Natural killer cell (primary cell): ENCODE data around the gene KCNK13. TPM values are rescaled to one million over a fixed set of nuclear protein-coding genes. Genes with fewer than 3 reads are reported as not detected.

Experiments used
- ATAC-seq, 3 donors: fragments of 150-1000 bp in 2 of 3; fragments of 200-7000 bp in 1 of 3; cut with Tn5 transposase; 1 replicate in 1 of 3; 2 replicates in 2 of 3; pipeline ENCODE4 v1.10.0; 2021; ENCODE audit warnings: mild to moderate bottlenecking in 2 of 3, moderate library complexity in 2 of 3
- DNase-seq, 2 donors: peaks; one replicate each; pipeline versions ENCODE4 v3.0.0 to v3.0.0-alpha.2; 2013 to 2021; ENCODE audit warnings: mixed read lengths in 1 of 2
- H3K27ac ChIP-seq: one replicate; pipeline ENCODE4 v1.5.1; 2013; ENCODE audit warnings: mild to moderate bottlenecking, low read length
- H3K27me3 ChIP-seq: one replicate; pipeline ENCODE4 v1.6.1; 2013; ENCODE audit warnings: low read length; ENCODE audit not compliant: control insufficient read depth, insufficient read depth
- H3K36me3 ChIP-seq: one replicate; pipeline ENCODE4 v1.6.1; 2013; ENCODE audit warnings: low read length; ENCODE audit not compliant: control insufficient read depth, insufficient read depth
- H3K4me1 ChIP-seq: one replicate; pipeline ENCODE4 v1.6.1; 2013; ENCODE audit warnings: low read length; ENCODE audit not compliant: control insufficient read depth, insufficient read depth
- H3K4me3 ChIP-seq: one replicate; pipeline ENCODE4 v1.5.1; 2013; ENCODE audit warnings: low read length
- H3K9me3 ChIP-seq: one replicate; pipeline ENCODE4 v1.6.1; 2013; ENCODE audit warnings: low read length; ENCODE audit not compliant: control insufficient read depth, insufficient read depth
- H3K27ac Mint-ChIP-seq, 2 donors: one replicate each; pipeline ENCODE4 v1.8.0; 2022; ENCODE audit warnings: mild to moderate bottlenecking in 2 of 2, mixed read lengths in 2 of 2, moderate library complexity in 1 of 2
- H3K27me3 Mint-ChIP-seq, 2 donors: one replicate each; pipeline ENCODE4 v1.8.0; 2022; ENCODE audit warnings: low read depth in 2 of 2, mixed read lengths in 2 of 2
- H3K36me3 Mint-ChIP-seq: one replicate; pipeline ENCODE4 v1.8.0; 2022; ENCODE audit warnings: mixed read lengths
- H3K4me1 Mint-ChIP-seq, 2 donors: one replicate each; pipeline ENCODE4 v1.8.0; 2022; ENCODE audit warnings: mixed read lengths in 2 of 2
- H3K4me3 Mint-ChIP-seq: one replicate; pipeline ENCODE4 v1.8.0; 2022; ENCODE audit warnings: mild to moderate bottlenecking, moderate library complexity, mixed read lengths
- H3K9me3 Mint-ChIP-seq, 2 donors: one replicate each; pipeline ENCODE4 v1.8.0; 2022; ENCODE audit warnings: mixed read lengths in 2 of 2
- WGBS: methylation state at CpG from one replicate; pipeline ENCODE4 v1.1.7; 2013; ENCODE audit warnings: missing lambda C conversion rate; ENCODE audit not compliant: insufficient coverage; 5-methylcytosine and 5-hydroxymethylcytosine counted together
- intact Hi-C: fragments of 100-400 bp; cut with micrococcal nuclease; formaldehyde crosslinking; loops from one replicate; pipeline ENCODE4 v1.14.2; 2022
- total RNA-seq, 4 donors: library from RNA; stranded (reverse); fragments of 120-200 nt in 1 of 4; gene quantifications; one replicate each; pipeline versions ENCODE4 v1.2.3 to v1.2.4, GENCODE V29; 2013 to 2022
- TF ChIP-seq, protein P1 (sequence below): fragments of 200-600 bp; IDR thresholded peaks from one replicate; pipeline ENCODE4 v1.8.0; 2022; ENCODE audit warnings: antibody characterized with exemption

The KCNK13 gene
- total RNA-seq, 3 donors from 2014 or later (not counting 1 experiment from before 2014, with no cell fraction given): not detected

DNA sequence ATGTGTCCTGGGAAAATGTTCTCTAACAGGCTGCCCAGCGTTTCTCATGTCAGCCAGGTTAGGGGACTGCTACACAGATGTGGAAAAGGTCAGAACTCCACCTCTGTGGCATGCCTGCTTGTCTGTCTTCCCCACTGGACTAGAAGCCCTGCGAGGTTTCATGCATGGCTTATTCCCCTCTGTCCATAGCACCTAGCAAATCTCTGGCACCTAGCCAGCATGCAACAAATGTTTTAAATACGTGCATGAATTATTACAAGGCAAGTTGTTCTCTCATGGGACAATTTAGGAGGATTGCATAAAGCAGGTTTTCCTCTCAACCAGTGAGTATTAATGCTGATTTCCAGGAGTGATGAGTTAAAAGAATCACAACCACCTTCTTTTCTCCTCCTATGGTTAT, 21.4 kb upstream of the KCNK13 start:
- Histone ChIP-seq H3K9me3 (no peaks in the 10 kb centered on the region), H3K27ac (no peak overlapping the region), H3K4me3 (no peak overlapping the region), H3K27me3 (no peaks in the 10 kb centered on the region), H3K4me1 (no peaks in the 10 kb centered on the region), H3K36me3 (peaks cover 20% of the 10 kb centered on the region)
- intact Hi-C loops: no loop called here
- H3K27ac Mint-ChIP-seq: no peak overlapping the region
- no peaks in the 10 kb centered on the region for H3K27me3 Mint-ChIP-seq
- H3K9me3 Mint-ChIP-seq: no peaks in the 10 kb centered on the region
- 95% methylated on average over 2 of the region's 3 CpGs for WGBS
- no peak overlapping the region for H3K4me3 Mint-ChIP-seq
- H3K4me1 Mint-ChIP-seq: no peaks in the 10 kb centered on the region
- TF ChIP-seq, protein P1, sequence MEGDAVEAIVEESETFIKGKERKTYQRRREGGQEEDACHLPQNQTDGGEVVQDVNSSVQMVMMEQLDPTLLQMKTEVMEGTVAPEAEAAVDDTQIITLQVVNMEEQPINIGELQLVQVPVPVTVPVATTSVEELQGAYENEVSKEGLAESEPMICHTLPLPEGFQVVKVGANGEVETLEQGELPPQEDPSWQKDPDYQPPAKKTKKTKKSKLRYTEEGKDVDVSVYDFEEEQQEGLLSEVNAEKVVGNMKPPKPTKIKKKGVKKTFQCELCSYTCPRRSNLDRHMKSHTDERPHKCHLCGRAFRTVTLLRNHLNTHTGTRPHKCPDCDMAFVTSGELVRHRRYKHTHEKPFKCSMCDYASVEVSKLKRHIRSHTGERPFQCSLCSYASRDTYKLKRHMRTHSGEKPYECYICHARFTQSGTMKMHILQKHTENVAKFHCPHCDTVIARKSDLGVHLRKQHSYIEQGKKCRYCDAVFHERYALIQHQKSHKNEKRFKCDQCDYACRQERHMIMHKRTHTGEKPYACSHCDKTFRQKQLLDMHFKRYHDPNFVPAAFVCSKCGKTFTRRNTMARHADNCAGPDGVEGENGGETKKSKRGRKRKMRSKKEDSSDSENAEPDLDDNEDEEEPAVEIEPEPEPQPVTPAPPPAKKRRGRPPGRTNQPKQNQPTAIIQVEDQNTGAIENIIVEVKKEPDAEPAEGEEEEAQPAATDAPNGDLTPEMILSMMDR: no peak
- peaks cover 8% of the 10 kb centered on the region for H3K36me3 Mint-ChIP-seq
- ATAC-seq: no peak
- DNase-seq: no peak

DNA sequence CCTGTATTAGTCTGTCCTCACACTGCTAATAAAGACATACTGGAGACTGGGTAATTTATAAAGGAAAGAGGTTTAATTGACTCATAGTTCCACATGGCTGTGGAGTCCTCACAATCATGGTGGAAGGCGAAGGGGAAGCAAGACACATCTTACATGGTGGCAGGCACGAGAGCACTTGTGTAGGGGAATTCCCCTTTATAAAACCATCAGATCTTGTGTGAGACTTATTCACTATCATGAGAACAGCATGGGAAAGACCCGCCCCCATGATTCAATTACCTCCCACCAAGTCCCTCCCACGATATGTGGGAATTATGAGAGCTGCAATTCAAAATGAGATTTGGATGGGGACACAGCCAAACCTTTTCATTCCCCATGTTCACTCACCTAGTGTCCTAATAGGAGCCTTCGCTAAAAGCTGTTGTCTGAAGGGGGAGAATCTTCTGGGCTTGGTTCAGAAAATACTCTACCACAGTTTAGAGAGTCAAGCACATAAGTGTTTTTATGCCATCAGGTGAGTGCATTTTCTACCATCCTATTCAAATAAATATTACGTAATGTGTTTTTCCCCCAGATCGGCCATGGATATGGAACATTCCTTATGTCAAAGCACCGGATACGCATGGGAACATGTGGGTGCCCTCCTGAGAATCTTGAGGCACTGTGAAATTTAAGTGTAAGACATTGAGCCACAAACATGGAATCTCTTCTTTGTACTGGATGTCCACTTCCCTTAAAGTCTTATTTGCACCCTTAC, 19.1 kb upstream of the KCNK13 start:
- H3K4me1 Mint-ChIP-seq: no peaks in the 10 kb centered on the region
- Histone ChIP-seq H3K4me3 (no peak overlapping the region), H3K4me1 (no peaks in the 10 kb centered on the region), H3K27ac (no peak overlapping the region), H3K9me3 (no peaks in the 10 kb centered on the region), H3K27me3 (no peaks in the 10 kb centered on the region), H3K36me3 (peaks cover 6% of the 10 kb centered on the region)
- 90% methylated on average over 6 of the region's 9 CpGs for WGBS
- H3K9me3 Mint-ChIP-seq: no peaks in the 10 kb centered on the region
- H3K27ac Mint-ChIP-seq: no peak overlapping the region
- H3K27me3 Mint-ChIP-seq: no peaks in the 10 kb centered on the region
- TF ChIP-seq, protein P1: no peak
- DNase-seq (no peak), ATAC-seq (no peak)
- H3K36me3 Mint-ChIP-seq: peaks cover 8% of the 10 kb centered on the region
- intact Hi-C loops: no loop called here
- no peak overlapping the region for H3K4me3 Mint-ChIP-seq

DNA sequence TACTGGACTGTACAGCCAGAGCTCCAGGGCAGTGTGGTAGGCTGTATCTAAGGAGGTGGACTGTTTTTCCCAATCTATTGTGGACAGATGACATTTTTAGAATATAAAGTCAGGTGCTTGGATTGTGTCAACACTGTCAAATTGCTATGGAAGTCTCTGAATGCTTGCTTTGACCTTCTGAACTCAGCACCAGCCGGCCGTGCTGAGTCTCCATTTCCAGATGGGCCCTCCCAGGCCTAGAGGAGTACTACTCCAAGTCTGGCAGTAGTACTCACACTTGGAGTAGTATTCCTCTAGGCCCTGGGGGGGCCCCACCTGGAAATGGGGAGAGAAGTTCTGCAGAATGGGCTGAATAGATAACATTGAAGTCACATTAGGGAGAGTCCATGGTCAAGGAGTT, 16.2 kb upstream of the KCNK13 start:
- no peak for ATAC-seq
- no peaks in the 10 kb centered on the region for H3K27me3 Mint-ChIP-seq
- H3K4me3 Mint-ChIP-seq: no peak overlapping the region
- no peak for DNase-seq
- peaks cover 8% of the 10 kb centered on the region for H3K36me3 Mint-ChIP-seq
- intact Hi-C loops: no loop called here
- Histone ChIP-seq H3K27me3 (no peaks in the 10 kb centered on the region), H3K4me1 (no peaks in the 10 kb centered on the region), H3K9me3 (no peaks in the 10 kb centered on the region), H3K27ac (no peak overlapping the region), H3K36me3 (peaks cover 5% of the 10 kb centered on the region), H3K4me3 (no peak overlapping the region)
- H3K9me3 Mint-ChIP-seq: no peaks in the 10 kb centered on the region
- 94% methylated on average over 2 of the region's 2 CpGs for WGBS
- H3K27ac Mint-ChIP-seq: no peak overlapping the region
- TF ChIP-seq, protein P1: no peak
- H3K4me1 Mint-ChIP-seq: no peaks in the 10 kb centered on the region

DNA sequence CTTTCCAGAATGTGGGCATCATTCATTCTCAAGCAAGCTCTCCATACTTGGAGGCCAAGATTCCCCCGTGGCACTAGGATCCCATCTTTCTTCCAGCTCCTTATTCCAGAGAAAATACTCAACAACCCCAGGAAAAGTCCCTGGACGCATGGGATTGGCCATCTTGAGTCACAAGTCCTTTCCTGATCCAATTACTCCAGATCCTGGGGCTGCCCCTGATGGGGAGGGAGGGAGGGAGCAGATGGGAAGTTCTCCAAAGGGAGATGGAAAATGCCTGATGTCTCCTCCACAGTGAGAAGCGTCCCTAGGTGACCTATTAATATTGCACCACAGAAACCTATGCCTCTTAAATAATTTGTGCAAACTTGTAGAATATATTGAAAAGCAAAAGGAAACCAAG, 12.4 kb upstream of the KCNK13 start:
- Mint-ChIP-seq H3K27me3 (peaks cover 20 to 37% of the 10 kb centered on the region in 2 donors), H3K9me3 (no peaks in the 10 kb centered on the region), H3K4me3 (no peak overlapping the region), H3K27ac (no peak overlapping the region), H3K36me3 (peaks cover under 1% of the 10 kb centered on the region), H3K4me1 (no peaks in the 10 kb centered on the region)
- Histone ChIP-seq H3K9me3 (no peaks in the 10 kb centered on the region), H3K27ac (no peak overlapping the region), H3K4me1 (no peaks in the 10 kb centered on the region), H3K4me3 (no peak overlapping the region), H3K36me3 (no peaks in the 10 kb centered on the region), H3K27me3 (peaks cover 2% of the 10 kb centered on the region)
- TF ChIP-seq, protein P1: no peak
- WGBS: 67% methylated on average over 1 of the region's 3 CpGs
- intact Hi-C loops: no loop called here
- no peak for ATAC-seq
- DNase-seq: no peak
